HepG2 (cell line): ENCODE measurements around the gene INAFM2. TPM values are rescaled to one million over a fixed set of nuclear protein-coding genes. Genes with fewer than 3 reads are reported as not detected.

Source experiments
- ATAC-seq: fragments of 200-7000 bp; cut with Tn5 transposase; 3 replicates; pipeline ENCODE4 v1.9.1; 2020; ENCODE audit warnings: mild to moderate bottlenecking, moderate library complexity
- BruUV-seq: library from RNA; stranded (reverse); fragments of 400-500 nt; replicated peaks from 2 replicates; lab custom pipeline; 2021; lab: Mats Ljungman, UMichigan
- CTCF ChIA-PET: fragments of 300-600 bp; formaldehyde crosslinking; extraction: SDS; loops from one replicate; lab custom pipeline; 2021; ENCODE audit warnings: low total read pairs, inconsistent platforms, low intra/inter-chr PET ratio; lab: Yijun Ruan, JAX
- POLR2A ChIA-PET: fragments of 350-600 bp; sonication (Branson Sonifier 250); formaldehyde crosslinking; loops from one replicate; lab custom pipeline; 2020; ENCODE audit warnings: antibody characterized with exemption, inconsistent platforms; lab: Yijun Ruan, JAX
- DNase-seq: peaks from one replicate; pipeline ENCODE4 v3.0.0-alpha.2; 2015; ENCODE audit warnings: low spot score
- FAIRE-seq: peaks from 3 replicates; lab custom pipeline; 2011; peaks lifted over from hg19 to GRCh38; lab: Jason Lieb, UNC
- H2AFZ ChIP-seq: one replicate; pipeline ENCODE4 v1.6.1; 2011; ENCODE audit warnings: low read length, inconsistent platforms
- H3K27ac ChIP-seq: fragments of 300-600 bp; 3 replicates; pipeline ENCODE4 v1.8.0; 2011; ENCODE audit warnings: mixed run types, mild to moderate bottlenecking, mixed read lengths, low read length, inconsistent platforms; ENCODE audit not compliant: insufficient read depth; ENCODE audit errors: extremely low read length
- H3K27me3 ChIP-seq, 2 experiments: fragments of 200-600 bp in 1 of 2; 2 replicates in 1 of 2; 3 replicates in 1 of 2; pipeline versions ENCODE4 v1.6.0 to v1.8.0; 2011; ENCODE audit warnings: low read length in 2 of 2, mild to moderate bottlenecking in 2 of 2, moderate library complexity in 2 of 2, inconsistent platforms in 1 of 2; ENCODE audit not compliant: insufficient read depth in 2 of 2, control insufficient read depth in 1 of 2
- H3K36me3 ChIP-seq, 2 experiments: fragments of 200-600 bp in 1 of 2; replicated peaks in 1 of 2; 2 replicates in 1 of 2; 3 replicates in 1 of 2; pipeline versions ENCODE4 v1.5.1 to v1.8.0; 2011; ENCODE audit warnings: low read length in 2 of 2, inconsistent platforms in 1 of 2; ENCODE audit not compliant: insufficient read depth in 2 of 2, control insufficient read depth in 1 of 2
- H3K4me1 ChIP-seq: 2 replicates; pipeline ENCODE4 v1.5.1; 2012; ENCODE audit warnings: low read length, inconsistent platforms; ENCODE audit not compliant: insufficient read depth
- H3K4me2 ChIP-seq: 2 replicates; pipeline ENCODE4 v1.6.0; 2011; ENCODE audit warnings: low read depth, low read length, inconsistent platforms
- H3K4me3 ChIP-seq, 3 experiments: fragments of 200-600 bp in 1 of 3; sonication (generic), shearing (Covaris generic) in 1 of 3; replicated peaks in 1 of 3; 2 replicates each; pipeline ENCODE4 v1.5.1; 2011 to 2016; ENCODE audit warnings: low read length in 3 of 3, inconsistent platforms in 2 of 3, low read depth in 2 of 3, mild to moderate bottlenecking in 2 of 3, control low read depth in 1 of 3, mixed read lengths in 1 of 3; ENCODE audit not compliant: insufficient read depth in 1 of 3
- H3K79me2 ChIP-seq: one replicate; pipeline ENCODE4 v1.6.1; 2011; ENCODE audit warnings: low read length, inconsistent platforms; ENCODE audit not compliant: insufficient read depth
- H3K9ac ChIP-seq: 2 replicates; pipeline ENCODE4 v1.6.0; 2011; ENCODE audit warnings: mild to moderate bottlenecking, low read depth, low read length, inconsistent platforms; ENCODE audit not compliant: insufficient read depth
- H3K9me3 ChIP-seq: 2 replicates; pipeline ENCODE4 v1.5.1; 2012; ENCODE audit warnings: mild to moderate bottlenecking, low read length
- H4K20me1 ChIP-seq: 2 replicates; pipeline ENCODE4 v1.6.0; 2011; ENCODE audit warnings: inconsistent platforms, mild to moderate bottlenecking, low read length, moderate library complexity; ENCODE audit not compliant: insufficient read depth
- CTCF ChIP-seq: sonication (generic); formaldehyde crosslinking; IDR thresholded peaks from 2 replicates; pipeline ENCODE4 v1.5.0; 2020; ENCODE audit warnings: mild to moderate bottlenecking, missing genetic modification reagents, moderate library complexity
- KDM5A ChIP-seq: fragments of 200-600 bp; sonication (generic); IDR thresholded peaks from 2 replicates; pipeline ENCODE4 v1.7.0; 2018; ENCODE audit warnings: antibody characterized with exemption, mild to moderate bottlenecking, low read length, borderline replicate concordance
- NKX3-1 ChIP-seq: sonication (generic); formaldehyde crosslinking; IDR thresholded peaks from 2 replicates; pipeline ENCODE4 v1.5.0; 2020; ENCODE audit warnings: missing genetic modification reagents
- ZBED4 ChIP-seq: sonication (generic); formaldehyde crosslinking; IDR thresholded peaks from 2 replicates; pipeline ENCODE4 v1.4.0; 2020; ENCODE audit warnings: missing genetic modification reagents, borderline replicate concordance
- ZMYM4 ChIP-seq: sonication (generic); formaldehyde crosslinking; IDR thresholded peaks from 2 replicates; pipeline ENCODE4 v1.8.1; 2023; ENCODE audit warnings: mild to moderate bottlenecking, missing genetic modification reagents
- WGBS: methylation state at CpG from one replicate; pipeline ENCODE4 v1.1.6; 2017; ENCODE audit warnings: low lambda C conversion rate; 5-methylcytosine and 5-hydroxymethylcytosine counted together
- in situ Hi-C: cut with HindIII; loops from 2 replicates; pipeline ENCODE4 v1.10.0; 2017; ENCODE audit warnings: low pct_unique_long_range_greater_than_20kb; ENCODE audit not compliant: extremely low pct_ligation_motif_present
- intact Hi-C: fragments of 100-400 bp; cut with micrococcal nuclease; formaldehyde crosslinking; loops from one replicate; pipeline ENCODE4 v1.10.0; 2022; ENCODE audit not compliant: unreplicated experiment
- polyA plus RNA-seq, 8 experiments: library from polyadenylated mRNA; depleted of rRNA in 3 of 8; stranded (reverse) in 7 of 8; unstranded in 1 of 8; fragments of >200 nt; fragmentation: Illumina TruSeq in 4 of 8; extraction: Trizol in 4 of 8; gene quantifications; 2 replicates each; pipeline versions ENCODE4 v1.2.1 to v1.2.3, GENCODE V29; 2011 to 2016; ENCODE audit warnings: low read depth in 4 of 8, missing spikeins in 1 of 8, mixed read lengths in 1 of 8; ENCODE audit not compliant: insufficient read depth in 1 of 8
- total RNA-seq, 5 experiments: library from RNA; depleted of rRNA; stranded (reverse); fragments of >200 nt; fragmentation: Illumina TruSeq; extraction: Trizol; gene quantifications; 2 replicates each; pipeline ENCODE4 v1.2.3, GENCODE V29; 2016; ENCODE audit warnings: low read depth in 1 of 5

Gene INAFM2
- total and polyA plus RNA-seq, 2 of the 13 experiments (the other 11 are each of a cell fraction or from before 2014, with no cell fraction given), result 5.5 to 6.5 TPM

- peaks cover 10% of the 10 kb centered on the region; the same call in 1 of the 2 replicates for H3K4me1 ChIP-seq
- no peak overlapping the region for H3K4me3 ChIP-seq
- intact Hi-C loops, result no loop called here
- no peak for FAIRE-seq
- ATAC-seq, result no peak
- DNase-seq, result no peak
- ChIA-PET POLR2A (interaction anchor here (1.5 kb wide), 1 partner anchor 28 kb away, joined by 3 read pairs; no protein-coding TSS in a partner anchor), CTCF (no interaction called here)
- no peaks in the 10 kb centered on the region for H3K9me3 ChIP-seq
- H3K36me3 ChIP-seq, result no peaks in the 10 kb centered on the region
- no peak overlapping the region for H3K27ac ChIP-seq
- H4K20me1 ChIP-seq, result no peaks in the 10 kb centered on the region
- no peak overlapping the region for H3K4me2 ChIP-seq
- no peak overlapping the region for H2AFZ ChIP-seq
- H3K27me3 ChIP-seq, result peaks cover 22 to 92% of the 10 kb centered on the region in 2 experiments
- BruUV-seq, result no TSS peak
- H3K79me2 ChIP-seq, result no peaks in the 10 kb centered on the region
- WGBS, result 0% methylated on average over 1 of the region's 1 CpG
- no peak overlapping the region for H3K9ac ChIP-seq
- TF ChIP-seq NKX3-1 (no peak), ZBED4 (CRISPR knock-in tag) (no peak)
- in situ Hi-C loops, result no loop called here
Measured at GRCh38 chr15:40295297-40295696, 28.2 kb upstream of the INAFM2 start.

- Histone ChIP-seq H3K4me3 (no peak overlapping the region), H3K27me3 (peaks cover 20 to 92% of the 10 kb centered on the region in 2 experiments), H3K36me3 (no peaks in the 10 kb centered on the region), H3K27ac (no peak overlapping the region), H3K4me1 (peaks cover 8% of the 10 kb centered on the region; the same call in 1 of the 2 replicates), H3K9me3 (no peaks in the 10 kb centered on the region)
- intact Hi-C loops, result no loop called here
- WGBS, result 16% methylated on average over 8 of the region's 12 CpGs
- CTCF ChIA-PET, result no interaction called here
- TF ChIP-seq CTCF (CRISPR knock-in tag) (no peak), KDM5A (no peak), ZMYM4 (CRISPR knock-in tag) (no peak)
- TF ChIP-seq, all 625 proteins: peak for 0
- Histone ChIP-seq H3K4me2 (no peak overlapping the region), H2AFZ (no peak overlapping the region), H4K20me1 (no peaks in the 10 kb centered on the region), H3K79me2 (no peaks in the 10 kb centered on the region), H3K9ac (no peak overlapping the region)
- in situ Hi-C loops, result no loop called here
- POLR2A ChIA-PET, result interaction anchor here (1.5 kb wide), 1 partner anchor 27 kb away, joined by 3 read pairs; no protein-coding TSS in a partner anchor
- no peak for FAIRE-seq
- no peak for DNase-seq
- BruUV-seq, result no TSS peak
- no peak for ATAC-seq
Measured at GRCh38 chr15:40295877-40296560, 27.5 kb upstream of the INAFM2 start.
